ENCODE data around the gene OSMR.

GRCh38 chr5:38932854-38933408 lies 87.1 kb downstream of the OSMR start:
- TF ChIP-seq CTCF (IDR thresholded peaks at IDR 0.05) (no peak), EP300 (IDR thresholded peaks at IDR 0.05) (no peak)

All from gastroesophageal sphincter (tissue), 3 donors.